Putamen (tissue), 1 donor: ENCODE measurements around the gene FRMPD4.

Source experiments
- DNase-seq: peaks from one replicate; pipeline ENCODE4 v3.0.0-alpha.2; 2016; ENCODE audit warnings: low spot score

FRMPD4 gene

DNA sequence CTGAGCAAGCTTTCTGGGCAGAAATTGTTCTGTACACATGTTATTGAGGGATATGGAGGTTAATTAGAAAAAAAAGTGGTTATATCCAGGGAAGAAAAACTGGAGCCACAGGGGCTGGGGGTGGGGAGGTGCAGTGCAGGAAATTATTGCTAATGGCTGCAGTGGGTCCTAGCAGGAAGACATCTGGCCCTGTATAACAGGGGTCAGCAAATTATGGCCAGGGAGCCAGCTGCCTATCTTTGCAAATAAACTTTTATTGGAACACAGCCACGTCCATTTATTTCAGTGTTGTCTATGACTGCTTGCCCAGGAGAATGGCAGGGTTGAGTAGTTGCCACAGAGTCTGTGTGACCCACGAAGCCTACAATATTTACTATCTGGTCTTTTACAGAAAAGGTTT, 629.6 kb downstream of the FRMPD4 start:
- no peak for DNase-seq

DNA sequence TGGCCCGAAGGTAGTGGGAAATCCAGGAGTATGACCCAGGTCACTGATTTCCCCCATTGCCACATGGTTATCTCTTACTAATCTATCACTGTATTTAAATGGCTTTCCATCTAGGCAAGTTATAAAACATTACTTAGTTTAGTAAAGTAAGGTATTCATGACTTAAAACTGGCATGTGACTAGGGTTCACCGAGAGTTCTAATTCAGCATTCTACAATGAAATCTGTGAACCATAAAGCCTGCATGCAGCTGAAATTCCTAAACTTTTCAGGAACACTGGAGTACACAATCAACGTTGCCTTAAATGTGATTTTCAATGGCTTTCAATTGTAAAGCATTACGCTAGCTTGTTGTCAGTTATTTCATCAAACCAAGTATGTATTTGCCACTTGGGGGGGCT, 630.2 kb downstream of the FRMPD4 start:
- no peak for DNase-seq

DNA sequence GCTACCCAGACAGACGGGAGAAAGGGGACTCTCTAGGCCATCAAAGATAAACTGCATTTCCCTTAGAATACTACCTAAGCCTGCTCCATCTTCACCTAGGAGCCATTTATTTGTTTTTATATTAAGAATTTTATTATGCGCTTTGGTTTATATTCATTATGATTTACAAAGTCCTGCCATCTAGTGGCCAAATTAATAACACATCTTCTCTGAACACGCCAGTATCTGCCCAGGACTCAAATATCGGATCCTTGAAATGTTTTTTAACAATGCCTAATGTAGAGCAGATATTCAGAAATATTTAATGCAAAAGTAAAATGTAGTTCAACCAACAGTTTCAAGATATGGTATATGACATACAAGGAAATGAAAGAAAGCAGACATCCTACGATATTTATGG, 632.2 kb downstream of the FRMPD4 start:
- no peak for DNase-seq

DNA sequence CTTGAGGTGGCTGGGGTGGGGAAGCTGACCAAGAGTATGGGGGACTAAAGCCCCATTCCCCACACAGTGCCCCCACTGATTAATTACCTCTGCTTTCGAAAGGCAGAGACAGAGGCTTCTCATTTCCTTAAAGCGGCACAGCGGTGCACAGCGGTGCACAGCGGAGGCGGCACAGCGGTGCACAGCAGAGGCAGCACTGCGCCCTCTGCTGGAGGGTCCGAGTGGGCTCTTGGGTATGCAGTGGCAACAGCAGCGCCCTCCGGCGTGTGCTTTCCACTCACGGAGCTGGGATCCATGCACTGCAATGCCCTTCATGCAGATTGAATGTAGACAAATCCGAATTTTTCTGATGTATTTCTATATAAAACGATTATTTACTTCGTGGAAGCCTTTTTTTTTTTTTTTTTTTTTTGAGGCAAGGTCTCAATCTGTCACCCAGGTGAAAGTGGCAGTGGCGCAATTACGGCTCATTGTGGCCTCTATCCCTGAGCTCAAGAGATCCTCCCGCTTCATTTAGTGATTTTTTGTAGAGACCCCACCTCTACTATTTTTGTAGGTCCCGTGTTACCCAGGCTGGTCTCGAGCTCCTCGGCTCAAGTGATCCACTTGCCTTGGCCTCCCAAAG, 633.3 kb downstream of the FRMPD4 start:
- DNase-seq: no peak
